ENCODE results near the gene KDM5A. TPM values are rescaled to one million over a fixed set of nuclear protein-coding genes. Genes with fewer than 3 reads are reported as not detected.

The KDM5A gene
- total and polyA plus RNA-seq, 2 donors (not counting 3 experiments of a cell fraction or from before 2014, with no cell fraction given): 12.6 to 61.0 TPM

DNA sequence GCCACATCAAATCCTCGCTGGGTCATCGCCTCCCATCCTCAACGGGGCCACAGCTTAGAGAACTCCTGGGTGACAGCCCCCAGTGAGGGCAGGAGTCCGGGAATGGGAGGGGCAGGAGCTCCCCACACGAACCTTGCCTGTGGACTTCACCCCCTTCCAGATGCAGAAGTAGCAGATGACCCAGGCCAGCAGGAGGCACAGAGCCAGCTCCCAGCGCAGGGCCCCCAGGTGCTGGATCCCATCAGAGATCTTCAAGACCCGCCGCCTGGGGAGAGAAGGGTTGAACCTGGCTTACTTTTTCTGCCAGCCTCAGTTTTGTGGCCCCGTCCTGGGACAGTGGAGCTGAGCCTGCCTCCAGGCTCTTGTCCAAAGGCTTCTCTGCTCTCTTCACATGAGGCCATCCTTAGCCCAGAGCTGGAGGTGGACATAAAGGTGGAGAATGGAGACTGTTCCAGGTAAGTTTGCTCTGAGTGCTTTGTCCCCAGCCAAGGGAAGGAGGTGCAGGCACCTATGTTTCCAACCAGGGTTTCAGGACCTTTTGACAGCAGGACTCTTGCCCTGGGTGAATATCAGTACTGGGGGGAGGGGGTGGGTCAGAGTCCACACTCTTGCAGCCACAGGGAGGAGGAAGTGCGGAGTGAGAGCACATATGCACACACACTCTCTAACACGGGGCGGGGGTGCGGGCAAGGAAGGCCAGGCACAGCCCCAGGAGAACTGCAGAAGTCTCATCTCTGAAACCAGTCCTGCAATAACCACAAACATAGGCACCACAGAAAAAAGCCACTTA lies 151.9 kb downstream of the KDM5A start:
- Histone ChIP-seq H2AFZ (ENCODE audit: low read depth, low read length) (no peak overlapping the region), H3K9me1 (replicated peaks; ENCODE audit: control insufficient read depth, extremely low read depth, insufficient read depth, low read length) (no peaks in the 10 kb centered on the region), H3K9ac (replicated peaks; ENCODE audit: extremely low read depth, insufficient read depth, low read length) (no peak overlapping the region), H4K20me1 (replicated peaks; ENCODE audit: control insufficient read depth, extremely low read depth, insufficient read depth, low read length) (no peaks in the 10 kb centered on the region), H3K4me2 (ENCODE audit: insufficient read depth, low read length) (no peak overlapping the region), H3K36me3 (ENCODE audit: control insufficient read depth in 2 of 2, extremely low read depth in 1 of 2, insufficient read depth in 2 of 2, low read length in 2 of 2) (no peaks in the 10 kb centered on the region), H3K27me3 (ENCODE audit: control insufficient read depth in 2 of 2, insufficient read depth in 2 of 2, low read length in 2 of 2) (no peaks in the 10 kb centered on the region), H3K27ac (ENCODE audit: insufficient read depth, low read depth, low read length) (no peak overlapping the region), H3K79me2 (ENCODE audit: control insufficient read depth, insufficient read depth, low read length) (no peaks in the 10 kb centered on the region), H3K4me1 (ENCODE audit: control insufficient read depth, extremely low read depth, insufficient read depth, low read length) (no peaks in the 10 kb centered on the region), H3K4me3 (replicated peaks in 1 of 3; ENCODE audit: insufficient read depth in 1 of 3, low read depth in 1 of 3, low read length in 3 of 3) (no peak overlapping the region), H3K9me3 (replicated peaks; ENCODE audit: control insufficient read depth, insufficient read depth, low read length) (no peaks in the 10 kb centered on the region)
- TF ChIP-seq, protein P1, sequence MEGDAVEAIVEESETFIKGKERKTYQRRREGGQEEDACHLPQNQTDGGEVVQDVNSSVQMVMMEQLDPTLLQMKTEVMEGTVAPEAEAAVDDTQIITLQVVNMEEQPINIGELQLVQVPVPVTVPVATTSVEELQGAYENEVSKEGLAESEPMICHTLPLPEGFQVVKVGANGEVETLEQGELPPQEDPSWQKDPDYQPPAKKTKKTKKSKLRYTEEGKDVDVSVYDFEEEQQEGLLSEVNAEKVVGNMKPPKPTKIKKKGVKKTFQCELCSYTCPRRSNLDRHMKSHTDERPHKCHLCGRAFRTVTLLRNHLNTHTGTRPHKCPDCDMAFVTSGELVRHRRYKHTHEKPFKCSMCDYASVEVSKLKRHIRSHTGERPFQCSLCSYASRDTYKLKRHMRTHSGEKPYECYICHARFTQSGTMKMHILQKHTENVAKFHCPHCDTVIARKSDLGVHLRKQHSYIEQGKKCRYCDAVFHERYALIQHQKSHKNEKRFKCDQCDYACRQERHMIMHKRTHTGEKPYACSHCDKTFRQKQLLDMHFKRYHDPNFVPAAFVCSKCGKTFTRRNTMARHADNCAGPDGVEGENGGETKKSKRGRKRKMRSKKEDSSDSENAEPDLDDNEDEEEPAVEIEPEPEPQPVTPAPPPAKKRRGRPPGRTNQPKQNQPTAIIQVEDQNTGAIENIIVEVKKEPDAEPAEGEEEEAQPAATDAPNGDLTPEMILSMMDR (IDR thresholded peaks at IDR 0.05; ENCODE audit: extremely low read depth in 1 of 2, insufficient read depth in 1 of 2, low read depth in 1 of 2, low read length in 2 of 2): no peak
- no peak for TF ChIP-seq FOS (IDR thresholded peaks at IDR 0.05; ENCODE audit: borderline replicate concordance, insufficient read depth, low read length)
- TF ChIP-seq, protein P2, sequence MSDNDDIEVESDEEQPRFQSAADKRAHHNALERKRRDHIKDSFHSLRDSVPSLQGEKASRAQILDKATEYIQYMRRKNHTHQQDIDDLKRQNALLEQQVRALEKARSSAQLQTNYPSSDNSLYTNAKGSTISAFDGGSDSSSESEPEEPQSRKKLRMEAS (IDR thresholded peaks at IDR 0.05; ENCODE audit: insufficient read depth, insufficient read length): no peak
- no peak for TF ChIP-seq EZH2 (IDR thresholded peaks at IDR 0.05; ENCODE audit: borderline replicate concordance, low read depth, low read length, severe bottlenecking)
- BruUV-seq (replicated peaks): no TSS peak
- no peak for FAIRE-seq
- intact Hi-C loops (cut with micrococcal nuclease): no loop called here
- ChIA-PET CTCF (no interaction called here), POLR2A (no interaction called here)
- dilution Hi-C loops (cut with MboI; ENCODE audit: extremely low pct_ligation_motif_present, low sequenced_read_pairs): no loop called here
- DNase-seq (ENCODE audit: low read depth, low spot score): no peak

Data from endothelial cell of umbilical vein (primary cell).